SK-N-SH treated with all-trans-retinoic acid at 6 μM for 48 hours (cell line): ENCODE data around the gene PSMD7.

ENCODE experiments used
- ARNTL ChIP-seq: fragments of 450-650 bp; formaldehyde crosslinking; IDR thresholded peaks from 2 replicates; pipeline ENCODE4 v1.5.0; 2020; ENCODE audit warnings: low read depth, mild to moderate bottlenecking, moderate library complexity, borderline replicate concordance
- OSR1 ChIP-seq: fragments of 250-450 bp; sonication (Bioruptor Pico); IDR thresholded peaks from 2 replicates; pipeline ENCODE4 v1.8.0; 2022; ENCODE audit warnings: moderate library complexity, mild to moderate bottlenecking, inconsistent platforms
- RARB ChIP-seq: fragments of 250-450 bp; sonication (Bioruptor Pico); IDR thresholded peaks from 2 replicates; pipeline ENCODE4 v1.8.0; 2021; ENCODE audit warnings: mild to moderate bottlenecking, moderate library complexity
- SNAI2 ChIP-seq: fragments of 250-450 bp; sonication (Bioruptor Pico); IDR thresholded peaks from 2 replicates; pipeline ENCODE4 v1.5.0; 2020; ENCODE audit warnings: mild to moderate bottlenecking, moderate library complexity
- TCF4 ChIP-seq: fragments of 250-450 bp; sonication (Bioruptor Pico); IDR thresholded peaks from 2 replicates; pipeline ENCODE4 v1.8.0; 2021; ENCODE audit warnings: mild to moderate bottlenecking, moderate library complexity, borderline replicate concordance
- ZFP3 ChIP-seq: fragments of 250-450 bp; sonication (Bioruptor Pico); IDR thresholded peaks from 2 replicates; pipeline ENCODE4 v1.5.0; 2020; ENCODE audit warnings: mild to moderate bottlenecking, moderate library complexity
- TF ChIP-seq, protein P1 (sequence below): fragments of 250-450 bp; sonication (Bioruptor Pico); IDR thresholded peaks from 2 replicates; pipeline ENCODE4 v1.5.1; 2020; ENCODE audit warnings: low read depth, mild to moderate bottlenecking, moderate library complexity
- TF ChIP-seq, protein P2 (sequence below): fragments of 250-450 bp; sonication (Bioruptor Pico); IDR thresholded peaks from 2 replicates; pipeline ENCODE4 v1.8.0; 2021; ENCODE audit warnings: low read depth, mild to moderate bottlenecking, moderate library complexity, borderline replicate concordance
- TF ChIP-seq, protein P3 (sequence below): fragments of 250-450 bp; sonication (Bioruptor Pico); IDR thresholded peaks from 2 replicates; pipeline ENCODE4 v1.5.0; 2020; ENCODE audit warnings: mild to moderate bottlenecking, moderate library complexity

DNA sequence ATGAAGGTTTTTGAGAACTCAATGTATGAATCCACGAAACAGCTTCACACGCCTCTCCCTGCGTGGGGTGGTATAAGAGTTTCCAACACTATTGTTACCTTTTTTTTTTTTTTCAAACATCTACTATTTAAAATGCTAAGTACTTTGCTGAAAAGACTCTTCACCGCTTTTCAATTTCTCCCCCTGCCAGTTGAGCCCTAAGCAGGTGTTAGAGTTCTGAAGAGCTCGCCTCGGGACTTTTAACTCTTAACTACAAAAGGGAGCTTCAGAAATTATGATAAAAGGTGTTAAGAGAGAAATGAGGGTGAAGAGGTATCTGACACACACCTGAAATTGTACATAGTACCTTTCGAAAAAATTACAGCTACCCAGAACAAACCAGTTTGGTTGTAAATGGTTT, 20.9 kb upstream of the PSMD7 start:
- TF ChIP-seq, protein P1, sequence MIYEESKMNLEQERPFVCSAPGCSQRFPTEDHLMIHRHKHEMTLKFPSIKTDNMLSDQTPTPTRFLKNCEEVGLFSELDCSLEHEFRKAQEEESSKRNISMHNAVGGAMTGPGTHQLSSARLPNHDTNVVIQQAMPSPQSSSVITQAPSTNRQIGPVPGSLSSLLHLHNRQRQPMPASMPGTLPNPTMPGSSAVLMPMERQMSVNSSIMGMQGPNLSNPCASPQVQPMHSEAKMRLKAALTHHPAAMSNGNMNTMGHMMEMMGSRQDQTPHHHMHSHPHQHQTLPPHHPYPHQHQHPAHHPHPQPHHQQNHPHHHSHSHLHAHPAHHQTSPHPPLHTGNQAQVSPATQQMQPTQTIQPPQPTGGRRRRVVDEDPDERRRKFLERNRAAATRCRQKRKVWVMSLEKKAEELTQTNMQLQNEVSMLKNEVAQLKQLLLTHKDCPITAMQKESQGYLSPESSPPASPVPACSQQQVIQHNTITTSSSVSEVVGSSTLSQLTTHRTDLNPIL = no peak
- TF ChIP-seq, protein P2, sequence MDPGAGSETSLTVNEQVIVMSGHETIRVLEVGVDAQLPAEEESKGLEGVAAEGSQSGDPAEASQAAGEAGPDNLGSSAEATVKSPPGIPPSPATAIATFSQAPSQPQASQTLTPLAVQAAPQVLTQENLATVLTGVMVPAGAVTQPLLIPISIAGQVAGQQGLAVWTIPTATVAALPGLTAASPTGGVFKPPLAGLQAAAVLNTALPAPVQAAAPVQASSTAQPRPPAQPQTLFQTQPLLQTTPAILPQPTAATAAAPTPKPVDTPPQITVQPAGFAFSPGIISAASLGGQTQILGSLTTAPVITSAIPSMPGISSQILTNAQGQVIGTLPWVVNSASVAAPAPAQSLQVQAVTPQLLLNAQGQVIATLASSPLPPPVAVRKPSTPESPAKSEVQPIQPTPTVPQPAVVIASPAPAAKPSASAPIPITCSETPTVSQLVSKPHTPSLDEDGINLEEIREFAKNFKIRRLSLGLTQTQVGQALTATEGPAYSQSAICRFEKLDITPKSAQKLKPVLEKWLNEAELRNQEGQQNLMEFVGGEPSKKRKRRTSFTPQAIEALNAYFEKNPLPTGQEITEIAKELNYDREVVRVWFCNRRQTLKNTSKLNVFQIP (CRISPR knock-in tag) = no peak
- TF ChIP-seq ARNTL (CRISPR knock-in tag) (no peak), ZFP3 (CRISPR knock-in tag) (no peak), RARB (CRISPR knock-in tag) (no peak), TCF4 (CRISPR knock-in tag) (no peak), OSR1 (no peak), SNAI2 (CRISPR knock-in tag) (no peak)
- TF ChIP-seq, protein P3, sequence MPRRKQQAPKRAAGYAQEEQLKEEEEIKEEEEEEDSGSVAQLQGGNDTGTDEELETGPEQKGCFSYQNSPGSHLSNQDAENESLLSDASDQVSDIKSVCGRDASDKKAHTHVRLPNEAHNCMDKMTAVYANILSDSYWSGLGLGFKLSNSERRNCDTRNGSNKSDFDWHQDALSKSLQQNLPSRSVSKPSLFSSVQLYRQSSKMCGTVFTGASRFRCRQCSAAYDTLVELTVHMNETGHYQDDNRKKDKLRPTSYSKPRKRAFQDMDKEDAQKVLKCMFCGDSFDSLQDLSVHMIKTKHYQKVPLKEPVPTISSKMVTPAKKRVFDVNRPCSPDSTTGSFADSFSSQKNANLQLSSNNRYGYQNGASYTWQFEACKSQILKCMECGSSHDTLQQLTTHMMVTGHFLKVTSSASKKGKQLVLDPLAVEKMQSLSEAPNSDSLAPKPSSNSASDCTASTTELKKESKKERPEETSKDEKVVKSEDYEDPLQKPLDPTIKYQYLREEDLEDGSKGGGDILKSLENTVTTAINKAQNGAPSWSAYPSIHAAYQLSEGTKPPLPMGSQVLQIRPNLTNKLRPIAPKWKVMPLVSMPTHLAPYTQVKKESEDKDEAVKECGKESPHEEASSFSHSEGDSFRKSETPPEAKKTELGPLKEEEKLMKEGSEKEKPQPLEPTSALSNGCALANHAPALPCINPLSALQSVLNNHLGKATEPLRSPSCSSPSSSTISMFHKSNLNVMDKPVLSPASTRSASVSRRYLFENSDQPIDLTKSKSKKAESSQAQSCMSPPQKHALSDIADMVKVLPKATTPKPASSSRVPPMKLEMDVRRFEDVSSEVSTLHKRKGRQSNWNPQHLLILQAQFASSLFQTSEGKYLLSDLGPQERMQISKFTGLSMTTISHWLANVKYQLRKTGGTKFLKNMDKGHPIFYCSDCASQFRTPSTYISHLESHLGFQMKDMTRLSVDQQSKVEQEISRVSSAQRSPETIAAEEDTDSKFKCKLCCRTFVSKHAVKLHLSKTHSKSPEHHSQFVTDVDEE (CRISPR knock-in tag) = no peak
